C4-2B (cell line): ENCODE data around the gene BAHD1.

Experiments used
- ZFX ChIP-seq: fragments of 450-650 bp; IDR thresholded peaks from 2 replicates; pipeline ENCODE4 v1.6.1; 2017
- TF ChIP-seq, protein P1 (sequence below): fragments of 450-650 bp; conservative IDR thresholded peaks from 2 replicates; pipeline ENCODE4 v1.5.1; 2017; ENCODE audit warnings: mild to moderate bottlenecking

- TF ChIP-seq, protein P1, sequence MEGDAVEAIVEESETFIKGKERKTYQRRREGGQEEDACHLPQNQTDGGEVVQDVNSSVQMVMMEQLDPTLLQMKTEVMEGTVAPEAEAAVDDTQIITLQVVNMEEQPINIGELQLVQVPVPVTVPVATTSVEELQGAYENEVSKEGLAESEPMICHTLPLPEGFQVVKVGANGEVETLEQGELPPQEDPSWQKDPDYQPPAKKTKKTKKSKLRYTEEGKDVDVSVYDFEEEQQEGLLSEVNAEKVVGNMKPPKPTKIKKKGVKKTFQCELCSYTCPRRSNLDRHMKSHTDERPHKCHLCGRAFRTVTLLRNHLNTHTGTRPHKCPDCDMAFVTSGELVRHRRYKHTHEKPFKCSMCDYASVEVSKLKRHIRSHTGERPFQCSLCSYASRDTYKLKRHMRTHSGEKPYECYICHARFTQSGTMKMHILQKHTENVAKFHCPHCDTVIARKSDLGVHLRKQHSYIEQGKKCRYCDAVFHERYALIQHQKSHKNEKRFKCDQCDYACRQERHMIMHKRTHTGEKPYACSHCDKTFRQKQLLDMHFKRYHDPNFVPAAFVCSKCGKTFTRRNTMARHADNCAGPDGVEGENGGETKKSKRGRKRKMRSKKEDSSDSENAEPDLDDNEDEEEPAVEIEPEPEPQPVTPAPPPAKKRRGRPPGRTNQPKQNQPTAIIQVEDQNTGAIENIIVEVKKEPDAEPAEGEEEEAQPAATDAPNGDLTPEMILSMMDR = no peak
- TF ChIP-seq ZFX = no peak
Observed at GRCh38 chr15:40438712-40439111, 2.0 kb upstream of the BAHD1 start.
